Muscle of leg (tissue), 11 donors: ENCODE measurements around the gene METTL24. TPM values are rescaled to one million over a fixed set of nuclear protein-coding genes. Genes with fewer than 3 reads are reported as not detected.

Source experiments
- DNase-seq: peaks from one replicate; pipeline ENCODE4 v3.0.0; 2013
- H3K27ac ChIP-seq: one replicate; pipeline ENCODE4 v1.5.1; 2013; ENCODE audit warnings: mild to moderate bottlenecking, low read length, control low read depth
- H3K27me3 ChIP-seq: one replicate; pipeline ENCODE4 v1.6.1; 2013; ENCODE audit warnings: low read length; ENCODE audit not compliant: control insufficient read depth, insufficient read depth
- H3K36me3 ChIP-seq: one replicate; pipeline ENCODE4 v1.6.1; 2013; ENCODE audit warnings: low read length; ENCODE audit not compliant: control insufficient read depth, insufficient read depth
- H3K4me1 ChIP-seq: one replicate; pipeline ENCODE4 v1.6.1; 2013; ENCODE audit warnings: low read length; ENCODE audit not compliant: control insufficient read depth, insufficient read depth
- H3K4me3 ChIP-seq: one replicate; pipeline ENCODE4 v1.5.1; 2013; ENCODE audit warnings: low read length, control low read depth
- H3K9me3 ChIP-seq: replicated peaks from 2 replicates; pipeline ENCODE4 v1.6.1; 2013; ENCODE audit warnings: low read depth, low read length; ENCODE audit not compliant: control insufficient read depth
- WGBS: methylation state at CpG from one replicate; pipeline ENCODE4 v1.1.5; 2013; ENCODE audit warnings: missing lambda C conversion rate; ENCODE audit not compliant: insufficient coverage; 5-methylcytosine and 5-hydroxymethylcytosine counted together
- polyA plus RNA-seq, 8 donors: library from polyadenylated mRNA; unstranded; fragments of 120-200 nt; gene quantifications; one replicate each; pipeline versions ENCODE4 v1.2.1 to v1.2.3, GENCODE V29; 2013; ENCODE audit warnings: inconsistent platforms in 1 of 8, low replicate concordance in 1 of 8; ENCODE audit not compliant: insufficient read length in 8 of 8, insufficient read depth in 1 of 8
- total RNA-seq: library from RNA; stranded (reverse); fragments of 120-200 nt; gene quantifications from one replicate; pipeline ENCODE4 v1.2.4, GENCODE V29; 2013

The METTL24 gene
- total and polyA plus RNA-seq, 9 donors = 0.28 to 2.2 (median 0.80) TPM

GRCh38 chr6:110327391-110327790 lies 30.8 kb downstream of the METTL24 start:
- Histone ChIP-seq H3K27ac (no peak overlapping the region), H3K4me1 (peaks cover 4% of the 10 kb centered on the region), H3K9me3 (no peaks in the 10 kb centered on the region), H3K4me3 (no peak overlapping the region), H3K36me3 (no peaks in the 10 kb centered on the region), H3K27me3 (no peaks in the 10 kb centered on the region)
- DNase-seq = no peak
- 57% methylated on average over 1 of the region's 3 CpGs for WGBS

DNA sequence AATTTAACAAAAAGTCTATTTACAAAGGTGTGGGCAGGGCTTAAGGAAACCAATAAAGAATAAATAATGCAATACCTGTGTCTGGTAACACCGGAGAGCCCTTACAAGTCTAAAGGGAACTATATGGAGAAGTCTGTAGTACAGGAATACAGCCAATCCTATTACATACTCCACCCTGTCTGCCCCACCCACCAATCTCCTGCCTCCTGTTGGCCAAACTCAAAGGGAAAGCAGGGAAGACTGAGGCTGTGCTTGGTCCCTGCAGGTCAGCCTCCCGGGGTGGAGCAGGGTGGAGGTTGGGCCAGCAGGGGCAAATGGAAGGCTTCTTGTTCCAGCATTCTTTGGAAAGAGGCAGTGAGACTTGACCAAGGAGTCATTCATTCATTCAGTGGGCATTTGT lies 31.5 kb downstream of the METTL24 start:
- H3K4me3 ChIP-seq = no peak overlapping the region

GRCh38 chr6:110326057-110326456 lies 32.1 kb downstream of the METTL24 start:
- peaks cover 4% of the 10 kb centered on the region for H3K4me1 ChIP-seq
- H3K27ac ChIP-seq = no peak overlapping the region
- WGBS = 80% methylated on average over 1 of the region's 3 CpGs
- H3K36me3 ChIP-seq = no peaks in the 10 kb centered on the region
- no peaks in the 10 kb centered on the region for H3K27me3 ChIP-seq
- H3K9me3 ChIP-seq = no peaks in the 10 kb centered on the region
- DNase-seq = no peak
- no peak overlapping the region for H3K4me3 ChIP-seq

More for the DNA sequence above, 31.5 kb downstream of the METTL24 start:
- no peaks in the 10 kb centered on the region for H3K36me3 ChIP-seq
- peaks cover 4% of the 10 kb centered on the region for H3K4me1 ChIP-seq
- H3K27me3 ChIP-seq = no peaks in the 10 kb centered on the region
- no peaks in the 10 kb centered on the region for H3K9me3 ChIP-seq
- no peak for DNase-seq
- H3K27ac ChIP-seq = no peak overlapping the region
- WGBS = 100% methylated on average over 1 of the region's 2 CpGs

- peaks cover 2% of the 10 kb centered on the region for H3K4me1 ChIP-seq
- H3K27me3 ChIP-seq = no peaks in the 10 kb centered on the region
- no peaks in the 10 kb centered on the region for H3K36me3 ChIP-seq
- H3K9me3 ChIP-seq = no peaks in the 10 kb centered on the region
- no peak overlapping the region for H3K4me3 ChIP-seq
- DNase-seq = peak; percentile 68
- H3K27ac ChIP-seq = no peak overlapping the region
Observed at GRCh38 chr6:110325197-110325596, 33.0 kb downstream of the METTL24 start.

- peaks cover 2% of the 10 kb centered on the region for H3K4me1 ChIP-seq
- no peak for DNase-seq
- H3K27ac ChIP-seq = no peak overlapping the region
- no peaks in the 10 kb centered on the region for H3K27me3 ChIP-seq
- no peak overlapping the region for H3K4me3 ChIP-seq
- no CpG with 5 or more reads among the region's 3 CpGs for WGBS
- H3K36me3 ChIP-seq = no peaks in the 10 kb centered on the region
- no peaks in the 10 kb centered on the region for H3K9me3 ChIP-seq
Observed at GRCh38 chr6:110324548-110324947, 33.6 kb downstream of the METTL24 start.

GRCh38 chr6:110323258-110323657 lies 34.9 kb downstream of the METTL24 start:
- Histone ChIP-seq H3K36me3 (no peaks in the 10 kb centered on the region), H3K27me3 (no peaks in the 10 kb centered on the region), H3K4me3 (no peak overlapping the region), H3K27ac (no peak overlapping the region), H3K4me1 (peaks cover 2% of the 10 kb centered on the region), H3K9me3 (no peaks in the 10 kb centered on the region)
- DNase-seq = no peak
- 57% methylated on average over 1 of the region's 4 CpGs for WGBS

GRCh38 chr6:110322874-110323242 lies 35.3 kb downstream of the METTL24 start:
- H3K4me1 ChIP-seq = peaks cover 2% of the 10 kb centered on the region
- 40% methylated on average over 2 of the region's 4 CpGs for WGBS
- no peak overlapping the region for H3K27ac ChIP-seq
- no peak overlapping the region for H3K4me3 ChIP-seq
- H3K27me3 ChIP-seq = no peaks in the 10 kb centered on the region
- H3K36me3 ChIP-seq = no peaks in the 10 kb centered on the region
- no peak for DNase-seq
- H3K9me3 ChIP-seq = no peaks in the 10 kb centered on the region

- Histone ChIP-seq H3K27me3 (no peaks in the 10 kb centered on the region), H3K9me3 (no peaks in the 10 kb centered on the region), H3K4me1 (no peaks in the 10 kb centered on the region), H3K4me3 (no peak overlapping the region), H3K27ac (no peak overlapping the region), H3K36me3 (no peaks in the 10 kb centered on the region)
- WGBS = 76% methylated on average over 4 of the region's 6 CpGs
- DNase-seq = no peak
Observed at GRCh38 chr6:110322151-110322873, 35.8 kb downstream of the METTL24 start.

- WGBS = 90% methylated on average over 2 of the region's 7 CpGs
- no peak for DNase-seq
- Histone ChIP-seq H3K36me3 (no peaks in the 10 kb centered on the region), H3K27ac (no peak overlapping the region), H3K9me3 (no peaks in the 10 kb centered on the region), H3K4me3 (no peak overlapping the region), H3K27me3 (no peaks in the 10 kb centered on the region), H3K4me1 (no peaks in the 10 kb centered on the region)
Observed at GRCh38 chr6:110320307-110320706, 37.8 kb downstream of the METTL24 start.

- H3K4me3 ChIP-seq = no peak overlapping the region
- H3K4me1 ChIP-seq = no peaks in the 10 kb centered on the region
- H3K27me3 ChIP-seq = no peaks in the 10 kb centered on the region
- no peaks in the 10 kb centered on the region for H3K9me3 ChIP-seq
- WGBS = no CpG with 5 or more reads among the region's 2 CpGs
- no peaks in the 10 kb centered on the region for H3K36me3 ChIP-seq
- no peak overlapping the region for H3K27ac ChIP-seq
- no peak for DNase-seq
Observed at GRCh38 chr6:110319843-110320242, 38.3 kb downstream of the METTL24 start.

GRCh38 chr6:110319381-110319780 lies 38.8 kb downstream of the METTL24 start:
- no peak for DNase-seq
- Histone ChIP-seq H3K27me3 (no peaks in the 10 kb centered on the region), H3K9me3 (no peaks in the 10 kb centered on the region), H3K27ac (no peak overlapping the region), H3K4me3 (no peak overlapping the region), H3K4me1 (no peaks in the 10 kb centered on the region), H3K36me3 (no peaks in the 10 kb centered on the region)
- 92% methylated on average over 1 of the region's 3 CpGs for WGBS
